Esophagus squamous epithelium (tissue), 5 donors: ENCODE results near the gene IL1B. TPM values are rescaled to one million over a fixed set of nuclear protein-coding genes. Genes with fewer than 3 reads are reported as not detected.

Experiments used
- DNase-seq: peaks from one replicate; lab custom pipeline; 2025; lab: John Stamatoyannopoulos, UW
- H3K27ac ChIP-seq, 4 donors: fragments of 200-600 bp; sonication (generic); one replicate each; pipeline ENCODE4 v1.5.1; 2016 to 2019; ENCODE audit warnings: mild to moderate bottlenecking in 1 of 4
- H3K27me3 ChIP-seq, 4 donors: fragments of 200-600 bp; sonication (generic); 1 replicate in 3 of 4; 2 replicates in 1 of 4; pipeline versions ENCODE4 v1.5.1 to v1.6.0; 2017 to 2021; ENCODE audit warnings: antibody characterized with exemption in 1 of 4
- H3K36me3 ChIP-seq, 3 donors: fragments of 200-600 bp; sonication (generic); one replicate each; pipeline ENCODE4 v1.5.1; 2016 to 2019
- H3K4me1 ChIP-seq, 3 donors: fragments of 200-600 bp; sonication (generic); one replicate each; pipeline ENCODE4 v1.5.1; 2017 to 2019
- H3K4me3 ChIP-seq, 4 donors: fragments of 200-600 bp; sonication (generic); 1 replicate in 3 of 4; 2 replicates in 1 of 4; pipeline ENCODE4 v1.5.1; 2016 to 2019; ENCODE audit warnings: mild to moderate bottlenecking in 2 of 4, moderate library complexity in 1 of 4
- H3K9me3 ChIP-seq, 3 donors: fragments of 200-600 bp; sonication (generic); one replicate each; pipeline ENCODE4 v1.5.1; 2016 to 2019
- POLR2A ChIP-seq, 4 donors: fragments of 450-650 bp; IDR thresholded peaks; one replicate each; pipeline ENCODE4 v1.6.1; 2017; ENCODE audit warnings: antibody characterized with exemption in 4 of 4, mild to moderate bottlenecking in 4 of 4, moderate library complexity in 3 of 4
- WGBS, 2 donors: methylation state at CpG; one replicate each; pipeline ENCODE4 v1.1.5; 2018; 5-methylcytosine and 5-hydroxymethylcytosine counted together
- intact Hi-C: fragments of 100-400 bp; cut with DNase I; formaldehyde crosslinking; loops from one replicate; pipeline ENCODE4 v1.15.0; 2022
- total RNA-seq, 4 donors: library from RNA; depleted of rRNA; stranded (reverse); fragments of >200 nt; gene quantifications; one replicate each; pipeline ENCODE4 v1.1.0, GENCODE V29; 2016
- TF ChIP-seq, protein P1 (sequence below), 6 experiments: fragments of 450-650 bp in 4 of 6; fragments of 200-600 bp in 2 of 6; sonication (generic) in 2 of 6; IDR thresholded peaks; one replicate each; pipeline ENCODE4 v1.5.1; 2016 to 2019; ENCODE audit warnings: antibody characterized with exemption in 6 of 6, mild to moderate bottlenecking in 4 of 6, moderate library complexity in 4 of 6
- donor health status: DM: yes; HTN: yes; CAD: no.

Gene IL1B
- total RNA-seq = 10 to 100 TPM in 1 of 4 donors, 1 to 10 TPM in 3; 1.3 to 16.5 (median 4.4) TPM

DNA sequence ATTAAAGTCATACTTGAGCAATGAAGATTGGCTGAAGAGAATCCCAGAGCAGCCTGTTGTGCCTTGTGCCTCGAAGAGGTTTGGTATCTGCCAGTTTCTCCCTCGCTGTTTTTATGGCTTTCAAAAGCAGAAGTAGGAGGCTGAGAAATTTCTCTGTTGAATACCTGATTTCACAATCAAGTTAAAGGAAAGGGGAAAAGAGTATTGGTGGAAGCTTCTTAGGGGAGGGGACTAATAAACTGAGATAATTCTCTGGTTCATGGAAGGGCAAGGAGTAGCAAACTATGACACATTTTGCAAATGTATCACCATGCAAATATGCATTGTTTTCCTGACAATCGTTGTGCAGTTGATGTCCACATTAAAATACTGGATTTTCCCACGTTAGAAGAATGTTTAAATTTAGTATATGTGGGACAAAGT lies at the start of gene IL1B:
Gene IL1B, minus strand, starts transcription at position 85 of the 423 bp plus-strand sequence. CDS start 550 bp downstream, outside the sequence.
- peak within 1 kb of the TSS in 1 of 4 donors; percentile 25 for H3K27ac ChIP-seq
- intact Hi-C loops = no loop called here
- WGBS, 2 donors = 14 to 25% methylated on average over 4 of the region's 4 CpGs
- TF ChIP-seq, protein P1, sequence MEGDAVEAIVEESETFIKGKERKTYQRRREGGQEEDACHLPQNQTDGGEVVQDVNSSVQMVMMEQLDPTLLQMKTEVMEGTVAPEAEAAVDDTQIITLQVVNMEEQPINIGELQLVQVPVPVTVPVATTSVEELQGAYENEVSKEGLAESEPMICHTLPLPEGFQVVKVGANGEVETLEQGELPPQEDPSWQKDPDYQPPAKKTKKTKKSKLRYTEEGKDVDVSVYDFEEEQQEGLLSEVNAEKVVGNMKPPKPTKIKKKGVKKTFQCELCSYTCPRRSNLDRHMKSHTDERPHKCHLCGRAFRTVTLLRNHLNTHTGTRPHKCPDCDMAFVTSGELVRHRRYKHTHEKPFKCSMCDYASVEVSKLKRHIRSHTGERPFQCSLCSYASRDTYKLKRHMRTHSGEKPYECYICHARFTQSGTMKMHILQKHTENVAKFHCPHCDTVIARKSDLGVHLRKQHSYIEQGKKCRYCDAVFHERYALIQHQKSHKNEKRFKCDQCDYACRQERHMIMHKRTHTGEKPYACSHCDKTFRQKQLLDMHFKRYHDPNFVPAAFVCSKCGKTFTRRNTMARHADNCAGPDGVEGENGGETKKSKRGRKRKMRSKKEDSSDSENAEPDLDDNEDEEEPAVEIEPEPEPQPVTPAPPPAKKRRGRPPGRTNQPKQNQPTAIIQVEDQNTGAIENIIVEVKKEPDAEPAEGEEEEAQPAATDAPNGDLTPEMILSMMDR (IDR thresholded peaks at IDR 0.05) = no peak
- no peak for TF ChIP-seq POLR2A (IDR thresholded peaks at IDR 0.05)
- no peak for DNase-seq
- H3K27me3 ChIP-seq = no peaks in the 10 kb centered on the region
- H3K36me3 ChIP-seq = no peaks in the 10 kb centered on the region
- H3K9me3 ChIP-seq = no peaks in the 10 kb centered on the region
- peaks cover 8 to 44% (median 12%) of the 10 kb centered on the region in 3 donors for H3K4me1 ChIP-seq
- H3K4me3 ChIP-seq = no peak within 1 kb of the TSS

GRCh38 chr2:112886291-112886690 lies 49.7 kb upstream of the IL1B start:
- WGBS, 2 donors = 88 to 91% methylated on average over 2 of the region's 2 CpGs
- Histone ChIP-seq H3K4me1 (peaks cover 0 to 14% (median 0%) of the 10 kb centered on the region in 3 donors), H3K9me3 (no peaks in the 10 kb centered on the region), H3K4me3 (no peak overlapping the region), H3K27ac (no peak overlapping the region), H3K36me3 (no peaks in the 10 kb centered on the region), H3K27me3 (no peaks in the 10 kb centered on the region)
- intact Hi-C loops = loop anchor here (10.0 kb wide), 1 partner anchor 141 kb away; no protein-coding TSS in a partner anchor
- no peak for DNase-seq
- no peak for TF ChIP-seq POLR2A (IDR thresholded peaks at IDR 0.05)
- TF ChIP-seq, protein P1 (IDR thresholded peaks at IDR 0.05) = no peak

DNA sequence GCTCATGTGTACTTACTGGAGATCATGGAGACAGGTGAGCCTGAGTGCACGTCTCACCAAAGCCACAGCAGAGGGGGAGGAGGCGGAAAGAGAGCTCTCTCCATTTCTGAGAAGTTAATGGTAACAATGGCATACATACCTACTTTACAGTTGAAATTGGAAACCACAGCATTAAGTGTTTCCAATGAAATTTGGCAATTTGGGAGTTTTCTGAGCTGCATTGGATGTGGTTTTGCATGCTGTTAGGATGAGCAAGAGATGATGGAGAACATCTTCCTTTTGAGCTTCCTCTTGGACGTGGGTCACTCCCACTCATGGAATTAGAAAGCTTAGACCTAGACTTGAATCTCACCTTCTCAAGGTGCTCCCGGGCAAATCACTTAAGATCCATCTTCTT lies 48.9 kb upstream of the IL1B start:
- intact Hi-C loops = loop anchor here (10.0 kb wide), 1 partner anchor 141 kb away; no protein-coding TSS in a partner anchor
- Histone ChIP-seq H3K27me3 (no peaks in the 10 kb centered on the region), H3K9me3 (no peaks in the 10 kb centered on the region), H3K27ac (no peak overlapping the region), H3K36me3 (no peaks in the 10 kb centered on the region), H3K4me1 (peaks cover 0 to 13% (median 0%) of the 10 kb centered on the region in 3 donors), H3K4me3 (no peak overlapping the region)
- TF ChIP-seq, protein P1 (IDR thresholded peaks at IDR 0.05) = no peak
- TF ChIP-seq POLR2A (IDR thresholded peaks at IDR 0.05) = no peak
- 75 to 84% methylated on average over 3 to 4 of the region's 4 CpGs for WGBS, 2 donors
- no peak for DNase-seq

DNA sequence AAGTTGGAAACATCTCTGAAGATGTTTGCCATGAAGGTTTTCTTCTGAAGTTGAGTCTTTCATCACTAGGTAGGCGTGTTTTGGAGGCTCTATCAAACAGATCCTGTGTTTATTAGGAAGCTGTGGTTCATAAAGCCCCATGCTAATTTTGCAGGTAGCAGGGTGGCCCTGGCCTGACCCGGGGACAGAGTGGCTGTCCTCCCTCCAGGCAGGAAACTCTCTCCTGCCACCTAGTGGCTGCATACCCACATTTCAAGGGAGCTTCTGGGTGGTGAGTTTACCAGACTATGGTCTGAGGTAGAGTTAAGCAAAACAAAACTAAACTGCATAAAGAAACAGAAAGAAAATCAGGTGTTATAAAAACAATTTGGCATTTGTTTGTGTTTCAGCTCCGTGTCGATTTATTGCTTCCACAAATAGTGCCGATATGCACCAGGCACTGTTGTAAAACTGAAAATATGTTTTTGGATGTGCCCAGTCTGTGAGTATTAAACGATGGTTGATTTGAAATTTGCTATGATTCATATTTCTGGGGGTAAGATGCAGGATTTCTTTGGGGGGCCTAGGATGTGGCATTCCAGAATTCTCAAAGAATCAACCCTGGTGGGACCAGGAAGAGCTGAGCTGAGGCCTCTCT lies 48.4 kb upstream of the IL1B start:
- TF ChIP-seq, protein P1 (IDR thresholded peaks at IDR 0.05) = peak; percentile 52 to 90 (median 74)
- TF ChIP-seq POLR2A (IDR thresholded peaks at IDR 0.05) = no peak
- Histone ChIP-seq H3K27me3 (no peaks in the 10 kb centered on the region), H3K4me3 (no peak overlapping the region), H3K4me1 (peaks cover 0 to 17% (median 3%) of the 10 kb centered on the region in 3 donors), H3K27ac (no peak overlapping the region), H3K36me3 (no peaks in the 10 kb centered on the region), H3K9me3 (no peaks in the 10 kb centered on the region)
- WGBS, 2 donors = 50 to 55% methylated on average over 6 of the region's 6 CpGs
- intact Hi-C loops = loop anchor here (10.0 kb wide), 1 partner anchor 140 kb away; no protein-coding TSS in a partner anchor
- no peak for DNase-seq

- WGBS, 2 donors = 92 to 95% methylated on average over 2 of the region's 2 CpGs
- no peak overlapping the region for H3K4me3 ChIP-seq
- no peak overlapping the region for H3K27ac ChIP-seq
- no peak for DNase-seq
- intact Hi-C loops = loop anchor here (10.0 kb wide), 1 partner anchor 139 kb away; no protein-coding TSS in a partner anchor
- no peaks in the 10 kb centered on the region for H3K36me3 ChIP-seq
- H3K27me3 ChIP-seq = no peaks in the 10 kb centered on the region
- H3K9me3 ChIP-seq = no peaks in the 10 kb centered on the region
- TF ChIP-seq, protein P1 (IDR thresholded peaks at IDR 0.05) = no peak
- no peak for TF ChIP-seq POLR2A (IDR thresholded peaks at IDR 0.05)
- H3K4me1 ChIP-seq = peaks cover 0 to 19% (median 3%) of the 10 kb centered on the region in 3 donors
Measured at GRCh38 chr2:112883669-112884068, 47.1 kb upstream of the IL1B start.
